Stimulated activated CD8-positive, alpha-beta memory T cell treated with anti-CD3 and anti-CD28 coated beads, Interleukin-4, amount 100 ng/mL, for 4 hours (primary cell): ENCODE data around the gene PCCA.
"Not testable (repeated sequence)": the region's sequence is repeated elsewhere in the genome, so short reads cannot be mapped to it uniquely, and the experiment has no call there.

ENCODE experiments used
- DNase-seq, 2 donors: peaks; one replicate each; pipeline ENCODE4 v3.0.0-alpha.2; 2020; ENCODE audit warnings: low read depth in 2 of 2, low spot score in 1 of 2

The PCCA gene

GRCh38 chr13:100097821-100098220 is 8.9 kb downstream of the PCCA start:
- DNase-seq, result no peak

- DNase-seq, result no peak
Measured at GRCh38 chr13:100098445-100099116, 9.7 kb downstream of the PCCA start.

GRCh38 chr13:100099117-100099445 is 10.2 kb downstream of the PCCA start:
- not testable (repeated sequence) for DNase-seq

GRCh38 chr13:100100115-100100879 is 11.4 kb downstream of the PCCA start:
- DNase-seq, result no peak

- DNase-seq, result no peak
Measured at GRCh38 chr13:100102042-100102441, 13.1 kb downstream of the PCCA start.

- DNase-seq, result no peak
Measured at GRCh38 chr13:100106005-100106404, 17.1 kb downstream of the PCCA start.

GRCh38 chr13:100106705-100107104 is 17.8 kb downstream of the PCCA start:
- DNase-seq, result no peak

- no peak for DNase-seq
Measured at GRCh38 chr13:100108913-100109507, 20.1 kb downstream of the PCCA start.

GRCh38 chr13:100110269-100110668 is 21.4 kb downstream of the PCCA start:
- no peak for DNase-seq

- DNase-seq, result no peak
Measured at GRCh38 chr13:100112186-100112838, 23.4 kb downstream of the PCCA start.

- DNase-seq, result no peak
Measured at GRCh38 chr13:100115693-100116254, 26.9 kb downstream of the PCCA start.

- no peak for DNase-seq
Measured at GRCh38 chr13:100124265-100124664, 35.4 kb downstream of the PCCA start.

- no peak for DNase-seq
Measured at GRCh38 chr13:100125946-100126345, 37.1 kb downstream of the PCCA start.

GRCh38 chr13:100128373-100128772 is 39.5 kb downstream of the PCCA start:
- DNase-seq, result no peak

GRCh38 chr13:100128838-100129237 is 39.9 kb downstream of the PCCA start:
- no peak for DNase-seq

GRCh38 chr13:100129605-100130004 is 40.7 kb downstream of the PCCA start:
- DNase-seq, result no peak

- no peak for DNase-seq
Measured at GRCh38 chr13:100130092-100130491, 41.2 kb downstream of the PCCA start.

GRCh38 chr13:100130930-100131511 is 42.1 kb downstream of the PCCA start:
- no peak for DNase-seq

- DNase-seq, result no peak
Measured at GRCh38 chr13:100131863-100132574, 43.1 kb downstream of the PCCA start.

GRCh38 chr13:100138859-100139491 is 50.1 kb downstream of the PCCA start:
- no peak for DNase-seq
